DMS 273 (cell line): ENCODE measurements around the gene POU2AF2.
A peak's percentile ranks its signal among the peaks of the same experiment; 100 is the strongest.
"Not testable (repeated sequence)": the region's sequence is repeated elsewhere in the genome, so short reads cannot be mapped to it uniquely, and the experiment has no call there.

ENCODE experiments used
- DNase-seq: peaks from one replicate; lab custom pipeline; 2025; ENCODE audit not compliant: unreplicated experiment; lab: John Stamatoyannopoulos, UW

POU2AF2 gene, protein sequence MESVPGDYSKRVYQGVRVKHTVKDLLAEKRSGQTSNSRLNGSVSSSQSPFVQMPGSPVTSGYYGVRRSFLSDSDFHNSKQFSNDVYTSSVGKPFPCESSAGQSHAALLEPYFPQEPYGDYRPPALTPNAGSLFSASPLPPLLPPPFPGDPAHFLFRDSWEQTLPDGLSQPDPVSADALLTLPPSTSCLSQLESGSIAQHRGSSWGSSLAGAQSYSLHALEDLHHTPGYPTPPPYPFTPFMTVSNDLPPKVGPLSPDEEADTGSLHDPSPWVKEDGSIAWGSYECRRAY

DNA sequence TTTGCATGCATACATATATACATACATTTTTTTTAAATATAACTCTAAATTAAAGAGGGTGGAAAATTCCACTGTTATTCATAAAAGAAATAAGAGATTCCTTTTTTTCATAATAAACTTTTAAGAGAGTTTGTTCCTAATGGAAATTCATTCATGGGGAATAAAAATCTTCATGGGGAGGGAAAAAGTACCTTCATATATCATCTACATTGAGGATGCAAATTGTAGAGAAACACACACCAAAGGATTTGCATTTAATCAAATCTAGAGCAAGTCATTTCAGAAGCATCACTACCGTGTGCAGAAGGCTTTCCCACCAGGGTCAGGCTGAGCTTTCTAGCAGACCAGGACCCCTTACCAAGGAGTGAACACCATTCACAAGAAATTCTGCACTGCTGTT, at the start of gene POU2AF2:
Gene POU2AF2 (plus strand): TSS at position 301 of the 400 bp plus-strand sequence. CDS start 129 bp downstream, outside the sequence.
- no peak for DNase-seq

GRCh38 chr11:111200010-111200534, 45.5 kb upstream of the POU2AF2 start:
- DNase-seq: no peak

DNA sequence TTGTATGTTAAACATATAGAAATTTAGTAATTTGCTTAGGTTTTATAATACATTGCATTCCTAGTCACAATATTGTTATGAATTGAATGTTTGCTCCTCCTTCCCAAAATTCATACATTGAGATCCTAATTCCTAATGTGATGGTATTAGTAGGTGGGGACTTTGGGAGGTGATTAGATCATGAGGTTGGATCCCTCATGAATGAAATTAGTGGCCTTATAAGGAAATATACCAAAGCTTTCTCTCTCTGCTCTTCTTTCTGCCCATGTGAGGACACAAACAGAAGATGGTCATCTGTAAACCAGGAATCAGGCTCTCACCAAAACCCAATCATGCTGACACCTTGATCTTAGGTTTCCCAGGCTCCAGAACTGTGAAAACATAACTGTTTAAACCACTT, 41.3 kb upstream of the POU2AF2 start:
- DNase-seq: no peak

- no peak for DNase-seq
Observed at GRCh38 chr11:111205632-111206385, 39.7 kb upstream of the POU2AF2 start.

DNA sequence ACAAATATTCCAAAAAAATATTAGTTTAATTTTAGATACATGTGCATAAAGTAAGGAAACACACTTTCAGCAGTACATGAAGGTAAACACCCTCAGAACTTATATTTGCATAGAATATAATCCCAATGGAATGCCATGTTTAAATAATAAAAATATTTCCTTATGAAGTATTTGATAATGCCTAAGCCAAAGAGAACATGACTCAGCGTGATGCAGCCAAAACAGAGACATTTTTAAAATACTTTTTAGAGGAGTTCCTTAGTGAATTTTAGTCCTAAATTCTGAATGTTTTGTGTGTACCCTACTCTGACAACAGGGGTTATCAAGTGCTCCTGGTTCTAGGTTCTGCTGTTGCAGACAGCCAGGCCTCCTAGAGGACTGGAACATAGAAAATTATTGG, 39.1 kb upstream of the POU2AF2 start:
- DNase-seq: no peak

DNA sequence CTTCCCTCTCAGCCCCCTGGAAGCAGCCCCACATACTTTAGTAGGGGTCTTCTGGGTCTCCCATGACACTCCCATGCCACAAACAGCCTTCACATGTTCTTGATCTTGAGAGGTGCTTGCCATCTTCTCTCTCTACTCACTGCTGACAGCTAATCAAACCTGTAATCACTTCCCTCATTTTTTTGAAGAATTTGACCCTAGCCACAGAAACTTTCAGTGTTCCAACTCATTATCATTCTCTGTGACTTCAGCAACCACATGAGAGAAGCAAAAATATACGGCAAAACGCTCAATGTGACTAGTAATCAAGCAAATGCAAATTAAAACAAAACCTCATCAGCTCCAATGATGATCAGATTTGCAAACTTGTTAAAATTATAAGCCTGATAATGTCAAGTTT, 38.3 kb upstream of the POU2AF2 start:
- DNase-seq: no peak

DNA sequence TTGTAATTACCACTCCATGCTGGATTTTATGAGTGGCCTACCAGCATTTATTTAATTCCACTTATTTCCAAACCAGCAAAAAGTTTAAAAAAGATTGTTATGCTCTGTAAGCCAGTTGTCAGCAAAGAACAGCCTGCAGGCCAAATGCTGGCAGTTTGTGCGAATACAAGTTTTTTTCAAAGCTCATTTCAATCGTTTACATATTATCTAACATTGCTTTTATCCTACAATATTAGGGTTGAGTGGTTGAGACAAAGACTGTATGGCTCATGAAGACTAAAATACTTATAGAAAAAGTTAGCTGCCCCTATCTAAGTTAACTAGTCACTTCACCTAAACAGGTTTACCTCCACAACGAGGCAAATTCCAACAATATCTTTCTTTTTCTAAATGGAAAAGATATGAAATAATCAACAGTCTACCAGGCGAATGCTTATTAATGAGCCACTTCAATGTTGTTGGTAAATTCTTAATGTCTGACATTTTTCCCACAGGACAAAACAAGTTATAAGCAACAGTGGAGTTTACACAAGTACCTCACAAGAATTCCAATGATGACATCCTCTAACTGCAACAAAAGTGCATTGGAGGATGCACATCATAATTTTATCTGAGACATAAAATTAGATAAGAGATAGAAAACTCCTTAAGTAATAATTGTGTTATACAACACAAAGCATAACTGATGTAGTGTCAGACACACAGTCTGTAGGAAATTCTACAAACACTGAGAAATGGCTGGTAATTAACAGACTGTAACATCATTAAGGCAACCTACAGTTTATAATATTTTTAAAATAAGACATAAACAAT, 35.8 kb upstream of the POU2AF2 start:
- no peak for DNase-seq

- DNase-seq: no peak
Observed at GRCh38 chr11:111213256-111213655, 32.3 kb upstream of the POU2AF2 start.

DNA sequence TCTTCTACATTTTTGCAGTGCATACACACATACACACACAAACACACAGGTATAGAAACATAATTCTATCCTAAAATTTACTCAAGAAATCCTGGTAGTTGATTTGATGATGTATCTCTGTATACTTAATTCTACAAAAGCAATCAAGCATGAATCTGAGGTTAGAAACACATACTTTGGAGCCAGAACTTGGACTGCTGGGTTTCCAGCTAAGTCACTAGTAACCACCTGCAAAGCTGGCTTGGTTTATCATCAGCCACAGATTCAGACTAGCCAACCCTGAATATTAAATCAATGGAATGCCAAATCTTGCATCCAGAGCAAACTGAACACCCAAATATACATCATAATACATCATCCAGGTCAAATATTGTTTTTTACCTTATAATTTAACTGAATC, 24.8 kb upstream of the POU2AF2 start:
- DNase-seq: no peak

- no peak for DNase-seq
Observed at GRCh38 chr11:111221208-111221607, 24.3 kb upstream of the POU2AF2 start.

DNA sequence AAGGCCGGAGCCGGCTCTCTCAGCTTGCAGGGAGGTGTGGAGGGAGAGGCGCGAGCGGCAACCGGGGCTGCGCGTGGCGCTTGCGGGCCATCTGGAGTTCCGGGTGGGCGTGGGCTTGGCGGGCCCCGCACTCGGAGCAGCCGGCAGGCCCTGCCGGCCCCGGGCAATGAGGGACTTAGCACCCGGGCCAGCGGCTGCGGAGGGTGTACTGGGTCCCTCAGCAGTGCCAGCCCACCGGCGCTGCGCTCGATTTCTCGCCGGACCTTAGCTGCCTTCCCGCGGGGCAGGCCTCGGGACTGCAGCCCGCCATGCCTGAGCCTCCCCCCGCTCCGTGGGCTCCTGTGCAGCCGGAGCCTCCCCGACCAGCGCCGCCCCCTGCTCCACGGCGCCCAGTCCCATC, 23.6 kb upstream of the POU2AF2 start:
- not testable (repeated sequence) for DNase-seq

GRCh38 chr11:111222821-111223455, 22.6 kb upstream of the POU2AF2 start:
- DNase-seq: not testable (repeated sequence)

- DNase-seq: peak; percentile 73
Observed at GRCh38 chr11:111225881-111226280, 19.6 kb upstream of the POU2AF2 start.

DNA sequence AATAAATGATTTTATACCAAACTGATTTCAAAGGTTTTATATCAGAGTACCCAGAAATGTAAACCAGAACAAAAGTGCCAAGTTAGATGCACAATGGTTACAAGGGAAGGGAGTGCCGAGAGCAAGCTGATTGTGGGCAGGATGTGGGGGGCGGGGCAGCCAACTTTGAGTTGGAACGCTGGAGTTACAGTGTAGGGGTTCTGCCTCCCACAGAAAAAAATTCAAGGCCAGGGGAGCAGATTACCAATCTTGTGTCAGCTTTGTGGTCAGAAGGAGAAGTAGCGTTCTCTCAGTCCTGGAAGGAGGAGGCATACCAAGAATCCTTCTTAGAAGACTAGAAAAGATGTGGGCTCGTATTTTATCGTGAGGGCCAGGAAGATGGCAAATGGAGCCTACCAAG, 15.9 kb upstream of the POU2AF2 start:
- no peak for DNase-seq

DNA sequence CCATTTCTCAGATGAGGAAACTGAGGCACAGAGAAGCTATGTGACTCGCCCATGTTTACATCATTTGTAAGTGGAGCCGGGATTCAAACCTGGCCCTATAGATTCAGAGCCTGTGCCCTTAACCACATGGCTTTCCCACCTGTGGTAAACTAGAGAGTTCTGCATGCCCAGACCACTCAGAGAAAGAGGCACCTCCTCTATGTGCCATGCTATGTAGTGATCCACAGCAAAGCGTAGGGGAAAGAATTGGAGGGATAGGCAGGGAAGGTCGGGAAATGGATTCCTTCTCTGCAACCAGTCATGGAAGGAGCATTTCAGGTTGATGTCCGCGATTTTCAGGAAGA, 15.4 kb upstream of the POU2AF2 start:
- no peak for DNase-seq

- DNase-seq: no peak
Observed at GRCh38 chr11:111231836-111232235, 13.7 kb upstream of the POU2AF2 start.

DNA sequence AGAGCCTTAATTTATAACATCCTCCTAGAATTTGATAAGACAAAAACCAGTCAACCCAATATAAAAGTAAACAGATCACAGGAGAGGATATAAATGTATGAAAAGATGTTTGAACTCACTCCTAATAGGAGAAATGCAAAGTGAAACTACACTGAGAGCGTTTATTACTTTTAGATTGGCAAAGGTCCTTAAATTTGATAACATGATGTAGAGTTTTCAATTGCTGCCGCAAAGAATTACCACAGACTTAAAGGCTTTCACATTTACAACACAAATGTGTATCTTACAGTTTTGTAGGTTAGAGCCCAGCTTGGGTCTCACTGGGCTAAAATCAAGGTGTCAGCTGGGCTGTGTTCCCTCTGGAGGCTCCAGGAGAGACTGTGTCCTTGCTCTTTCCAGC, 9.1 kb upstream of the POU2AF2 start:
- no peak for DNase-seq

- DNase-seq: no peak
Observed at GRCh38 chr11:111237926-111238325, 7.6 kb upstream of the POU2AF2 start.

GRCh38 chr11:111246956-111247355, 1.4 kb downstream of the POU2AF2 start:
- no peak for DNase-seq

DNA sequence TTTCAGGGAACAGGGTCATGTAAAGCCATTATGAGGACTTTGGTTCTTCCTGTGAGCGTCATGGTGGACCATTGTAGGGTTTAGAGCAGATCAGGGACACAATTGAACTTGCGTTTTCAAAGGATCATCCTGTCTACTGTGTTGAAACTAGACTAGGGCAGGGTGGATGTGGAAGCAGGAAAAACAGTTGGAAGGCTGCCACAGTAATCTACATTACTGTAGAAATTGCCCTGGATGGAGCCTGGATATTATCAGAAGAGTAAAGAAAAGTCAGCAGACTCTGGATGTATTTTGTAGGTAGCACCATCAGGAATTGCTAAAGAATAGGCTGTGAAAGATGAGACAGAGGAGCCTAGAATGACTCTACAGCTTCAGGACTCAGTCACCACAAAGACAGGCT, 5.4 kb downstream of the POU2AF2 start:
- DNase-seq: no peak

GRCh38 chr11:111253131-111253530, 7.6 kb downstream of the POU2AF2 start:
- DNase-seq: no peak
